Measurements from ENCODE around the gene ABAT.

DNA sequence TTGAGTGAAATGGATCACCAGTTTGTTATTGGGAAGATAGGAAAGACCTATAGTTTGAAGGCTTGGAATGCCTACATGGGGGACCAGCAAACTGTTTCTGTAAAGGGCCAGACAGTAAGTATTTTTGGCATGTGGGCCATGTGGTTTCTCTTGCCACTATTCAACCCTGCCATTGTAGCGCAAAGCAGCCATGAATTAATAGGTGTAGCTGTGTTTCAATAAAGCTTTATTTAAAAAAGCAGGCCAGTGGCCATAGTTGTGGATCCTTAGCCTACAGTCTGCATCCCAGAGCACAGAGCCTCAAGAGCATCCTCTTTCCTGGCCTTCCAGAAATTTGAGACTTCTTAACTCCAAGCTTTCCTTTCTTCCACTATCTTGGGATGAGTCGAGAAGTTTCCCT is 29.3 kb downstream of the ABAT start:
- TF ChIP-seq, protein P1, sequence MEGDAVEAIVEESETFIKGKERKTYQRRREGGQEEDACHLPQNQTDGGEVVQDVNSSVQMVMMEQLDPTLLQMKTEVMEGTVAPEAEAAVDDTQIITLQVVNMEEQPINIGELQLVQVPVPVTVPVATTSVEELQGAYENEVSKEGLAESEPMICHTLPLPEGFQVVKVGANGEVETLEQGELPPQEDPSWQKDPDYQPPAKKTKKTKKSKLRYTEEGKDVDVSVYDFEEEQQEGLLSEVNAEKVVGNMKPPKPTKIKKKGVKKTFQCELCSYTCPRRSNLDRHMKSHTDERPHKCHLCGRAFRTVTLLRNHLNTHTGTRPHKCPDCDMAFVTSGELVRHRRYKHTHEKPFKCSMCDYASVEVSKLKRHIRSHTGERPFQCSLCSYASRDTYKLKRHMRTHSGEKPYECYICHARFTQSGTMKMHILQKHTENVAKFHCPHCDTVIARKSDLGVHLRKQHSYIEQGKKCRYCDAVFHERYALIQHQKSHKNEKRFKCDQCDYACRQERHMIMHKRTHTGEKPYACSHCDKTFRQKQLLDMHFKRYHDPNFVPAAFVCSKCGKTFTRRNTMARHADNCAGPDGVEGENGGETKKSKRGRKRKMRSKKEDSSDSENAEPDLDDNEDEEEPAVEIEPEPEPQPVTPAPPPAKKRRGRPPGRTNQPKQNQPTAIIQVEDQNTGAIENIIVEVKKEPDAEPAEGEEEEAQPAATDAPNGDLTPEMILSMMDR (IDR thresholded peaks at IDR 0.05): no peak
- TF ChIP-seq POLR2A (IDR thresholded peaks at IDR 0.05): no peak

All from Peyer's patch (tissue), 4 donors.